HG03135 (cell line): ENCODE measurements around the gene PXDN.

Experiments
- ATAC-seq: cut with Tn5 transposase; IDR thresholded peaks from one replicate; pipeline ENCODE4 v1.9.1; 2021; ENCODE audit warnings: mild to moderate bottlenecking, moderate library complexity; ENCODE audit not compliant: unreplicated experiment

PXDN gene

GRCh38 chr2:1754461-1755170 is 10.3 kb upstream of the PXDN start:
- ATAC-seq, result no peak

- no peak for ATAC-seq
These were observed 9.7 kb upstream of the PXDN start for GRCh38 chr2:1754046-1754445.

- no peak for ATAC-seq
These were observed 8.4 kb upstream of the PXDN start for GRCh38 chr2:1752751-1753150.

- no peak for ATAC-seq
These were observed 7.7 kb upstream of the PXDN start for GRCh38 chr2:1751767-1752725.

- no peak for ATAC-seq
These were observed 6.8 kb upstream of the PXDN start for GRCh38 chr2:1750933-1751766.

GRCh38 chr2:1750270-1750932 is 6.1 kb upstream of the PXDN start:
- ATAC-seq, result no peak

- no peak for ATAC-seq
These were observed 5.3 kb upstream of the PXDN start for GRCh38 chr2:1749489-1750119.

- no peak for ATAC-seq
These were observed 4.6 kb upstream of the PXDN start for GRCh38 chr2:1748741-1749488.

- no peak for ATAC-seq
These were observed 3.9 kb upstream of the PXDN start for GRCh38 chr2:1748176-1748740.

- ATAC-seq, result no peak
These were observed 3.0 kb upstream of the PXDN start for GRCh38 chr2:1747065-1747941.

GRCh38 chr2:1746174-1747064 is 2.1 kb upstream of the PXDN start:
- ATAC-seq, result no peak

GRCh38 chr2:1745171-1746023 is 1.1 kb upstream of the PXDN start:
- ATAC-seq, result no peak

GRCh38 chr2:1744151-1744445 is 217 bp downstream of the PXDN start:
- no peak for ATAC-seq

- ATAC-seq, result no peak
These were observed 742 bp downstream of the PXDN start for GRCh38 chr2:1743396-1744150.

GRCh38 chr2:1742681-1743395 is 1.5 kb downstream of the PXDN start:
- ATAC-seq, result no peak
